H1 (cell line): ENCODE measurements around the gene TSEN34. TPM values are rescaled to one million over a fixed set of nuclear protein-coding genes. Genes with fewer than 3 reads are reported as not detected.

Source experiments
- CTCF ChIA-PET: fragments of 300-600 bp; sonication (Branson Sonifier 250); formaldehyde crosslinking; loops from one replicate; lab custom pipeline; 2021; ENCODE audit not compliant: partially characterized antibody; lab: Charles Lee
- POLR2A ChIA-PET: fragments of 300-600 bp; sonication (Branson Sonifier 250); formaldehyde crosslinking; loops from one replicate; lab custom pipeline; 2021; ENCODE audit warnings: inconsistent platforms; ENCODE audit not compliant: partially characterized antibody; lab: Charles Lee
- DNase-seq, 2 experiments: peaks; one replicate each; pipeline versions ENCODE4 v3.0.0 to v3.0.0-alpha.2; 2010 to 2022; ENCODE audit warnings: low spot score in 2 of 2, low read depth in 1 of 2, mixed read lengths in 1 of 2
- FAIRE-seq: peaks from 2 replicates; lab custom pipeline; 2011; peaks lifted over from hg19 to GRCh38; lab: Jason Lieb, UNC
- H2AFZ ChIP-seq: 2 replicates; pipeline ENCODE4 v1.8.1; 2012; ENCODE audit warnings: low read length, inconsistent platforms
- H2AK5ac ChIP-seq: 2 replicates; pipeline ENCODE4 v1.6.1; 2013; ENCODE audit warnings: low read depth, low read length
- H2BK120ac ChIP-seq: replicated peaks from 2 replicates; pipeline ENCODE3; 2013; ENCODE audit warnings: low read depth, low read length, inconsistent platforms
- H2BK12ac ChIP-seq: 2 replicates; pipeline ENCODE4 v1.6.1; 2013; ENCODE audit warnings: low read depth, low read length
- H2BK15ac ChIP-seq: 2 replicates; pipeline ENCODE4 v1.6.1; 2013; ENCODE audit warnings: low read length
- H2BK20ac ChIP-seq: 2 replicates; pipeline ENCODE4 v1.6.1; 2013; ENCODE audit warnings: low read length
- H2BK5ac ChIP-seq: 2 replicates; pipeline ENCODE4 v1.6.1; 2013; ENCODE audit warnings: low read depth, low read length
- H3K14ac ChIP-seq: 2 replicates; pipeline ENCODE4 v1.6.1; 2013; ENCODE audit warnings: inconsistent platforms; ENCODE audit not compliant: insufficient read length
- H3K18ac ChIP-seq: 2 replicates; pipeline ENCODE4 v1.6.1; 2013; ENCODE audit warnings: low read length; ENCODE audit errors: extremely low read depth
- H3K23ac ChIP-seq: 2 replicates; pipeline ENCODE4 v1.6.1; 2013; ENCODE audit warnings: inconsistent platforms; ENCODE audit not compliant: insufficient read length
- H3K23me2 ChIP-seq: 2 replicates; pipeline ENCODE4 v1.6.1; 2013; ENCODE audit warnings: low read depth, low read length
- H3K27ac ChIP-seq: 2 replicates; pipeline ENCODE4 v1.6.1; 2011; ENCODE audit warnings: low read depth, low read length, inconsistent platforms
- H3K27me3 ChIP-seq, 4 experiments: replicated peaks in 1 of 4; 1 replicate in 1 of 4; 2 replicates in 3 of 4; pipeline versions ENCODE4 v1.6.1 to v1.8.1; 2011 to 2013; ENCODE audit warnings: low read length in 3 of 4, mild to moderate bottlenecking in 3 of 4, inconsistent platforms in 2 of 4, mixed read lengths in 2 of 4, moderate library complexity in 1 of 4; ENCODE audit not compliant: control insufficient read depth in 3 of 4, insufficient read depth in 3 of 4; ENCODE audit errors: extremely low read depth in 1 of 4
- H3K36me3 ChIP-seq, 4 experiments: 2 replicates each; pipeline versions ENCODE4 v1.6.1 to v1.8.1; 2011 to 2013; ENCODE audit warnings: mild to moderate bottlenecking in 4 of 4, low read length in 3 of 4, moderate library complexity in 2 of 4, control low read depth in 1 of 4, inconsistent platforms in 1 of 4; ENCODE audit not compliant: insufficient read depth in 4 of 4, control insufficient read depth in 2 of 4
- H3K4ac ChIP-seq: replicated peaks from 2 replicates; pipeline ENCODE3; 2013; ENCODE audit warnings: low read length, low read depth, mixed read lengths, inconsistent platforms; ENCODE audit not compliant: insufficient read length
- H3K4me1 ChIP-seq, 4 experiments: replicated peaks in 1 of 4; 1 replicate in 1 of 4; 2 replicates in 3 of 4; pipeline versions ENCODE4 v1.6.1 to v1.8.1; 2011 to 2013; ENCODE audit warnings: low read length in 3 of 4, inconsistent platforms in 2 of 4, mixed read lengths in 1 of 4; ENCODE audit not compliant: insufficient read depth in 4 of 4, control insufficient read depth in 3 of 4
- H3K4me2 ChIP-seq, 2 experiments: 2 replicates each; pipeline versions ENCODE4 v1.6.1 to v1.8.1; 2011 to 2013; ENCODE audit warnings: low read depth in 2 of 2, low read length in 2 of 2, control low read depth in 1 of 2, inconsistent platforms in 1 of 2, mild to moderate bottlenecking in 1 of 2; ENCODE audit not compliant: insufficient read depth in 1 of 2
- H3K4me3 ChIP-seq, 4 experiments: fragments of 200-600, 300-600 bp in 1 of 4; sonication (generic), shearing (Covaris generic), sonication (Bioruptor Twin) in 1 of 4; 2 replicates each; pipeline versions ENCODE4 v1.5.1 to v1.8.1; 2011 to 2016; ENCODE audit warnings: low read length in 4 of 4, low read depth in 3 of 4, control low read depth in 2 of 4, inconsistent platforms in 2 of 4, mild to moderate bottlenecking in 2 of 4, mixed read lengths in 1 of 4, moderate library complexity in 1 of 4; ENCODE audit not compliant: insufficient read depth in 2 of 4; ENCODE audit errors: extremely low read depth in 1 of 4
- H3K56ac ChIP-seq: replicated peaks from 2 replicates; pipeline ENCODE3; 2013; ENCODE audit warnings: low read depth, mild to moderate bottlenecking, mixed read lengths, low read length, inconsistent platforms; ENCODE audit not compliant: insufficient read length
- H3K79me1 ChIP-seq: 2 replicates; pipeline ENCODE4 v1.6.1; 2013; ENCODE audit warnings: low read depth, low read length, control low read depth
- H3K79me2 ChIP-seq, 2 experiments: 2 replicates each; pipeline versions ENCODE4 v1.6.1 to v1.8.1; 2012 to 2013; ENCODE audit warnings: low read length in 2 of 2, mild to moderate bottlenecking in 2 of 2, inconsistent platforms in 1 of 2; ENCODE audit not compliant: insufficient read depth in 2 of 2, control insufficient read depth in 1 of 2
- H3K9ac ChIP-seq, 4 experiments: replicated peaks in 1 of 4; 1 replicate in 1 of 4; 2 replicates in 3 of 4; pipeline versions ENCODE4 v1.6.1 to v1.8.1; 2011 to 2013; ENCODE audit warnings: low read depth in 3 of 4, low read length in 3 of 4, control low read depth in 2 of 4, mild to moderate bottlenecking in 2 of 4, moderate library complexity in 2 of 4, inconsistent platforms in 1 of 4; ENCODE audit errors: extremely low read depth in 1 of 4
- H3K9me3 ChIP-seq, 2 experiments: 2 replicates each; pipeline versions ENCODE4 v1.6.1 to v1.8.1; 2012 to 2013; ENCODE audit warnings: mild to moderate bottlenecking in 2 of 2, moderate library complexity in 2 of 2, control low read depth in 1 of 2, inconsistent platforms in 1 of 2, low read depth in 1 of 2, low read length in 1 of 2, mixed read lengths in 1 of 2; ENCODE audit not compliant: insufficient read depth in 2 of 2
- H4K20me1 ChIP-seq, 2 experiments: replicated peaks in 1 of 2; 2 replicates each; pipeline versions ENCODE3 to v1.8.1; 2011 to 2013; ENCODE audit warnings: inconsistent platforms in 2 of 2, low read length in 2 of 2, mild to moderate bottlenecking in 1 of 2; ENCODE audit not compliant: insufficient read depth in 2 of 2, control insufficient read depth in 1 of 2
- H4K5ac ChIP-seq: 2 replicates; pipeline ENCODE4 v1.6.1; 2013; ENCODE audit warnings: low read length, low read depth, mixed read lengths, inconsistent platforms; ENCODE audit not compliant: insufficient read length
- H4K8ac ChIP-seq: 2 replicates; pipeline ENCODE4 v1.8.0; 2013; ENCODE audit warnings: mild to moderate bottlenecking, moderate library complexity, low read length, inconsistent platforms; ENCODE audit not compliant: insufficient read depth; ENCODE audit errors: extremely low read depth
- H4K91ac ChIP-seq: replicated peaks from 2 replicates; pipeline ENCODE3; 2013; ENCODE audit warnings: low read length, mixed read lengths, inconsistent platforms; ENCODE audit not compliant: insufficient read length
- KDM1A ChIP-seq: fragments of 200-600, 300-600 bp; sonication (generic); IDR thresholded peaks from 2 replicates; pipeline ENCODE4 v1.7.1; 2016; ENCODE audit warnings: mild to moderate bottlenecking, low read length, borderline replicate concordance
- RBBP5 ChIP-seq: IDR thresholded peaks from 2 replicates; pipeline ENCODE4 v1.7.1; 2012; ENCODE audit warnings: low read depth, mild to moderate bottlenecking, inconsistent platforms, low read length, moderate library complexity, borderline replicate concordance
- WGBS, 2 experiments: shearing (Covaris generic) in 1 of 2; methylation state at CpG; one replicate each; pipeline versions ENCODE4 v1.1.6 to v1.1.7; 2013 to 2015; ENCODE audit warnings: low lambda C conversion rate in 2 of 2, mixed read lengths in 2 of 2, inconsistent platforms in 1 of 2, low coverage in 1 of 2, missing lambda C conversion rate in 1 of 2; ENCODE audit not compliant: insufficient replicate concordance in 2 of 2, insufficient coverage in 1 of 2, insufficient read length in 1 of 2; ENCODE audit errors: extremely low coverage in 1 of 2, missing lambda C conversion rate in 1 of 2; 5-methylcytosine and 5-hydroxymethylcytosine counted together
- polyA plus RNA-seq, 7 experiments: library from polyadenylated mRNA; depleted of rRNA in 3 of 7; stranded (reverse) in 5 of 7; unstranded in 2 of 7; fragments of >200 nt in 5 of 7; fragments of 200-250 nt in 2 of 7; gene quantifications; 1 replicate in 5 of 7; 2 replicates in 1 of 7; 4 replicates in 1 of 7; pipeline versions ENCODE4 v1.2.1 to v1.2.3, GENCODE V29; 2011 to 2013; ENCODE audit warnings: missing spikeins in 2 of 7, mixed read lengths in 2 of 7
- total RNA-seq: library from RNA; stranded (reverse); fragmentation: NEBNext Ultra II Directional; extraction: Animal tissue kit (Norgen Biotek cat#: 25700); gene quantifications from 2 replicates; pipeline ENCODE4 v1.2.1, GENCODE V29; 2021

Gene TSEN34
- total and polyA plus RNA-seq, 2 of the 8 experiments (the other 6 are each of a cell fraction or from before 2014, with no cell fraction given) = 22.5 to 52.3 TPM

DNA sequence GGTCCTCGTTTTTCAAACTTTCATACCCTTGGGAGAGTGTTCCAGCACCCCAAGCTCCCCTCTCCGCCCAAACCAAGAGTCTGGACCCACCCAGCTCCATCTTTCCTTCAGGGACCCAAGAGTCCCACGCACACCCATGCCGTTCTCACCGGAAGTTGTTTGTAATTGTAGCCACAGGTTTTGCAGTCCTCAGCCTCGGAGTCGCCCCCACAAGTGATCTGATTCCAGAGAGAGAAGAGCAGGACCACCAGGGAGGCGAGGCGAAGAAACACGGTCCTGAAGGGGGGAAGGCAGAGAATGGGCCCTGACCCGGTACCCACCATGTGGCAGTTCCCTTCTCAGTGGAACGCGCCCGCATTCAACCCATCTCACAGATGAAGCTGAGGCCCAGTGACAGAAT lies 28.2 kb upstream of the TSEN34 start:
- Histone ChIP-seq H2BK15ac (no peak overlapping the region), H3K4me2 (peak overlapping the region; percentile 63 to 85), H3K9me3 (no peaks in the 10 kb centered on the region), H3K9ac (no peak overlapping the region), H3K4me1 (peaks cover 0 to 24% (median 11%) of the 10 kb centered on the region in 4 experiments; a peak in 6 of 7 replicates), H4K20me1 (peaks cover 0 to 16% of the 10 kb centered on the region in 2 experiments), H3K79me1 (peaks cover 10% of the 10 kb centered on the region), H2AK5ac (no peak overlapping the region), H2BK5ac (no peak overlapping the region), H3K27ac (no peak overlapping the region), H2AFZ (no peak overlapping the region), H4K91ac (no peak overlapping the region), H3K27me3 (peaks cover 0 to 10% (median 4%) of the 10 kb centered on the region in 4 experiments; a peak in 4 of 7 replicates), H3K23me2 (peaks cover 20% of the 10 kb centered on the region), H3K56ac (no peak overlapping the region), H4K8ac (no peak overlapping the region; the same call in 1 of the 2 replicates), H3K36me3 (no peaks in the 10 kb centered on the region), H3K79me2 (no peaks in the 10 kb centered on the region), H4K5ac (no peak overlapping the region), H2BK12ac (no peak overlapping the region), H3K4me3 (peak overlapping the region in 2 of 4 experiments; percentile 3 to 61; a peak in 4 of 8 replicates), H3K23ac (no peak overlapping the region), H2BK20ac (no peak overlapping the region), H2BK120ac (no peak overlapping the region), H3K14ac (no peak overlapping the region), H3K18ac (no peak overlapping the region), H3K4ac (no peak overlapping the region)
- ChIA-PET POLR2A (interaction anchor here (1.0 to 4.0 kb wide), 8 partner anchors 12 to 258 kb away, joined by 3 to 28 read pairs (median 6); partner anchors contain the start of genes RPS9 and TMC4), CTCF (no interaction called here)
- no peak for DNase-seq
- no peak for FAIRE-seq
- 84% methylated on average over 14 of the region's 14 CpGs; no CpG with 5 or more reads in 1 of the 2 experiments for WGBS, 2 experiments
- TF ChIP-seq RBBP5 (no peak), KDM1A (no peak)
